Osteoblast (primary cell): ENCODE data around the gene IFNGR2. TPM values are rescaled to one million over a fixed set of nuclear protein-coding genes. Genes with fewer than 3 reads are reported as not detected.

Experiments
- DNase-seq: peaks from one replicate; pipeline ENCODE4 v3.0.0; 2011; ENCODE audit warnings: low spot score, mixed read lengths; ENCODE audit not compliant: insufficient read length; ENCODE audit errors: missing footprints
- H2AFZ ChIP-seq: 2 replicates; pipeline ENCODE4 v1.6.0; 2011; ENCODE audit warnings: mild to moderate bottlenecking, low read length
- H3K27ac ChIP-seq: 2 replicates; pipeline ENCODE4 v1.5.1; 2011; ENCODE audit warnings: mild to moderate bottlenecking, low read depth, low read length, moderate library complexity
- H3K27me3 ChIP-seq: 2 replicates; pipeline ENCODE4 v1.6.0; 2012; ENCODE audit warnings: mild to moderate bottlenecking, control low read depth, inconsistent platforms, low read length, moderate library complexity; ENCODE audit not compliant: insufficient read depth
- H3K36me3 ChIP-seq: 2 replicates; pipeline ENCODE4 v1.5.1; 2011; ENCODE audit warnings: mild to moderate bottlenecking, low read length, control low read depth, moderate library complexity; ENCODE audit not compliant: insufficient read depth
- H3K4me1 ChIP-seq: 2 replicates; pipeline ENCODE4 v1.5.1; 2011; ENCODE audit warnings: mild to moderate bottlenecking, low read length, control low read depth, moderate library complexity; ENCODE audit not compliant: insufficient read depth
- H3K4me2 ChIP-seq: 2 replicates; pipeline ENCODE4 v1.6.0; 2011; ENCODE audit warnings: mild to moderate bottlenecking, low read length; ENCODE audit not compliant: insufficient read depth
- H3K4me3 ChIP-seq: fragments of 200-600 bp; sonication (generic); 3 replicates; pipeline ENCODE4 v1.5.1; 2012; ENCODE audit warnings: mild to moderate bottlenecking, low read length, inconsistent platforms; ENCODE audit not compliant: insufficient read depth
- H3K79me2 ChIP-seq: 2 replicates; pipeline ENCODE4 v1.6.0; 2012; ENCODE audit warnings: mild to moderate bottlenecking, low read length, control low read depth, inconsistent platforms; ENCODE audit not compliant: insufficient read depth
- H3K9me3 ChIP-seq: 2 replicates; pipeline ENCODE4 v1.5.1; 2011; ENCODE audit warnings: low read depth, low read length, control low read depth
- H4K20me1 ChIP-seq: 2 replicates; pipeline ENCODE4 v1.6.0; 2012; ENCODE audit warnings: mild to moderate bottlenecking, low read length, control low read depth; ENCODE audit not compliant: insufficient read depth
- total RNA-seq: library from RNA; depleted of rRNA; stranded (reverse); fragments of >200 nt; gene quantifications from 2 replicates; pipeline ENCODE4 v1.2.3, GENCODE V29; 2012
- TF ChIP-seq, protein P1 (sequence below): IDR thresholded peaks from 2 replicates; pipeline ENCODE4 v1.5.1; 2011; ENCODE audit warnings: mild to moderate bottlenecking, low read depth, low read length, moderate library complexity; ENCODE audit errors: extremely low read depth

Gene IFNGR2
- total RNA-seq, 1 donor, result 60.1 TPM

DNA sequence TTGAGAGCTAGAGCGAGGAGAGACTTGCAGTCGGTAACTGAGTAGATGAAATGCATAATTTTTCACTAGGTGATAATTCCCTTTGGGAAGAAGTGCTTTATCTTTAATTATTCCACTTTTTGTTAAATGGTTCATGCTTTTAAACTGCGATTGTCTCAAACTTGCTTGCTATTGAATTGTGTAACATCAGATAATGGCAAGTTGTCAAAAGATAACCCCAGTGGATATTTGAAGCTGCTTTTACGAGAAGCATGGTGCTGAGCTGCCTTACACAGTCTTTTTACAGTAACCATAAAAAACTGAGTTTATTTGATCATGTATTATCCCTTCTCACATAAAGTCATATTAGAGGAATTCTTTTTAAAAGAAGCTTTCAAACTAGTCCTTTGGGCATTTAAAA lies 46.4 kb downstream of the IFNGR2 start:
- Histone ChIP-seq H3K27ac (no peak overlapping the region), H4K20me1 (no peaks in the 10 kb centered on the region), H3K79me2 (no peaks in the 10 kb centered on the region), H3K4me1 (peaks cover 16% of the 10 kb centered on the region), H3K4me2 (no peak overlapping the region), H3K36me3 (peaks cover 5% of the 10 kb centered on the region), H3K9me3 (no peaks in the 10 kb centered on the region), H3K4me3 (no peak overlapping the region), H3K27me3 (no peaks in the 10 kb centered on the region), H2AFZ (no peak overlapping the region)
- TF ChIP-seq, protein P1, sequence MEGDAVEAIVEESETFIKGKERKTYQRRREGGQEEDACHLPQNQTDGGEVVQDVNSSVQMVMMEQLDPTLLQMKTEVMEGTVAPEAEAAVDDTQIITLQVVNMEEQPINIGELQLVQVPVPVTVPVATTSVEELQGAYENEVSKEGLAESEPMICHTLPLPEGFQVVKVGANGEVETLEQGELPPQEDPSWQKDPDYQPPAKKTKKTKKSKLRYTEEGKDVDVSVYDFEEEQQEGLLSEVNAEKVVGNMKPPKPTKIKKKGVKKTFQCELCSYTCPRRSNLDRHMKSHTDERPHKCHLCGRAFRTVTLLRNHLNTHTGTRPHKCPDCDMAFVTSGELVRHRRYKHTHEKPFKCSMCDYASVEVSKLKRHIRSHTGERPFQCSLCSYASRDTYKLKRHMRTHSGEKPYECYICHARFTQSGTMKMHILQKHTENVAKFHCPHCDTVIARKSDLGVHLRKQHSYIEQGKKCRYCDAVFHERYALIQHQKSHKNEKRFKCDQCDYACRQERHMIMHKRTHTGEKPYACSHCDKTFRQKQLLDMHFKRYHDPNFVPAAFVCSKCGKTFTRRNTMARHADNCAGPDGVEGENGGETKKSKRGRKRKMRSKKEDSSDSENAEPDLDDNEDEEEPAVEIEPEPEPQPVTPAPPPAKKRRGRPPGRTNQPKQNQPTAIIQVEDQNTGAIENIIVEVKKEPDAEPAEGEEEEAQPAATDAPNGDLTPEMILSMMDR, result no peak
- no peak for DNase-seq

DNA sequence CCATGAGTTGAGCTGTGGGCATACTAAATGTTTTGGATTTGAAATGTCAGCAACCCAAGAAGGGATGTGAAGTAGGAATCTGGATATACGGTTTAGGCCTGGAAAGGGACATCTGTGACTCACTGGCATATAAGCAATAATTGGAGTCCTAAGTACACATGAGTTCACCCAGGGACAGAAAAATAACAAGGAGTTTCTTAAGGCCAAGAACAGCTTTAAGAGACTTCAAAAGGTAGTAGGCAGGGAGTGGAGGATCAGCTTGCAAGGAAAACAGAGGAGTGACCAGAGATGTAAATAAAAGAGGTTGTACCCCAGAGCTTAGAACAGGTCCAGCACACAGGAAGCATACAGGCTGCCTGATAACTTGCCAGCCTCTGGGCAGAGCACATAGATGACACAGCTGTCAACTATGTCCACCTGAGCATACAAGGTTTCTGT lies 48.4 kb downstream of the IFNGR2 start:
- DNase-seq, result peak; percentile 55
- no peaks in the 10 kb centered on the region for H3K9me3 ChIP-seq

DNA sequence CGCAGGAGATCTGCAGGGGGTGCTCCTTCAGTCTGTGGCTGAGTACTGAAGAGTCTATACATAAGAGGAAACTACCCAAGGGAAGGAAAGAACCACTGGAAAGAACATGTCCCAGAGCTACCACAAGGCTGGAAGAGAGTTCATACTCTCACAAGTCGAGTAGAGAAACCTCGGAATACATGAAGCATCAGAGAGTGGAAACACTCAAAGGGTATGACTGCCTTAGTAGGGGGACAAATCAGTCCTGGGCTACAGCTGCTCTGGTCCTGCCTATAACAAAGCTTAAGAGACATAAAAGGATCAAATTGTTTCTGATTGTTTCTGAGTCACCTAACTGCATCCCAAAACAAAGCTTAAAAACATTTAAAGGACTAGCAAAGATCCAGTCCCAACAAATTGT lies 49.1 kb downstream of the IFNGR2 start:
- TF ChIP-seq, protein P1, result no peak
- peaks cover 13% of the 10 kb centered on the region for H3K4me1 ChIP-seq

More for the DNA sequence above, 48.4 kb downstream of the IFNGR2 start:
- Histone ChIP-seq H3K4me1 (peaks cover 13% of the 10 kb centered on the region), H3K79me2 (no peaks in the 10 kb centered on the region), H3K4me3 (no peak overlapping the region), H3K27ac (no peak overlapping the region), H3K36me3 (peaks cover 9% of the 10 kb centered on the region), H3K27me3 (no peaks in the 10 kb centered on the region), H2AFZ (no peak overlapping the region), H4K20me1 (no peaks in the 10 kb centered on the region), H3K4me2 (no peak overlapping the region)
- TF ChIP-seq, protein P1, result no peak

DNA sequence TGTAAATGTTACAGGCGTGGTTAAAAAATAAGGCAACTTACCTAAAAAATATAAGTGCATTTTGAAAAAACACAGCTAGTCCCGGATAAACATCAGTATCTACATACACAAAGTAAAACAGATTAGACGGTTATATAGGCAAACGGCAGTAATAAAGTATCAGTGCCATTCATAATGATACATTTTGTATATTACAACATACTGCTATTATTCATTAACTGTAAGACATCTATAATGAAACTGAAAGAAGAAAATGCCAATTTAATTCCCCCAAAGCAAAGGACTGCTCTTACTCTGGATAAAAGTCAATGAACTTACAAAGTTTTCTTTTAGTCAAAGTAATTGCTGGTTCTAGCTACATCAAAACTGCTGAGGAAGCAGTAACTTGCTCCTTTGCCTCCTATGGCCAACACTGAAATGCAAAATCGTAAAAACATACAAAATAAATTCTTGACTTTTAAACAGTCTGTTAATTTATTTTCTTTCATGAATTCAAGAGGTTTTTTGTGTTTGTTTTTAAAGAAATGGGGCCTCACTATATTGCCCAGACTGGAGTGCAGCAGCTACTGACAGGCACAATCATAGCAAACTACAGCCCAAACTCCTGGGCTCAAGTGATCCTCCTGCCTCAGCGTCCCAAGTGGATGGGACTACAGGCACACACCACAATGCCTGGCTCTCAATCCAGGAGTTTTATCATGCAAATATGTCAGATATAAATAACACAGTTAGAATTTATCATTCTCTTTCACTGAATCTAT lies 52.7 kb downstream of the IFNGR2 start:
- peaks cover 18% of the 10 kb centered on the region for H3K4me1 ChIP-seq
- H3K79me2 ChIP-seq, result no peaks in the 10 kb centered on the region
- no peak overlapping the region for H3K4me3 ChIP-seq
- H3K9me3 ChIP-seq, result no peaks in the 10 kb centered on the region
- H4K20me1 ChIP-seq, result no peaks in the 10 kb centered on the region
- no peaks in the 10 kb centered on the region for H3K27me3 ChIP-seq
- no peak overlapping the region for H2AFZ ChIP-seq
- H3K27ac ChIP-seq, result no peak overlapping the region
- TF ChIP-seq, protein P1, result no peak
- peaks cover 19% of the 10 kb centered on the region for H3K36me3 ChIP-seq
- no peak for DNase-seq
- no peak overlapping the region for H3K4me2 ChIP-seq

More for the DNA sequence above, 49.1 kb downstream of the IFNGR2 start:
- Histone ChIP-seq H2AFZ (no peak overlapping the region), H3K27ac (no peak overlapping the region), H3K27me3 (no peaks in the 10 kb centered on the region), H3K4me3 (no peak overlapping the region), H4K20me1 (no peaks in the 10 kb centered on the region), H3K79me2 (no peaks in the 10 kb centered on the region), H3K36me3 (peaks cover 11% of the 10 kb centered on the region), H3K9me3 (no peaks in the 10 kb centered on the region), H3K4me2 (no peak overlapping the region)
- no peak for DNase-seq
